Measurements from ENCODE around the gene PDZK1IP1.

DNA sequence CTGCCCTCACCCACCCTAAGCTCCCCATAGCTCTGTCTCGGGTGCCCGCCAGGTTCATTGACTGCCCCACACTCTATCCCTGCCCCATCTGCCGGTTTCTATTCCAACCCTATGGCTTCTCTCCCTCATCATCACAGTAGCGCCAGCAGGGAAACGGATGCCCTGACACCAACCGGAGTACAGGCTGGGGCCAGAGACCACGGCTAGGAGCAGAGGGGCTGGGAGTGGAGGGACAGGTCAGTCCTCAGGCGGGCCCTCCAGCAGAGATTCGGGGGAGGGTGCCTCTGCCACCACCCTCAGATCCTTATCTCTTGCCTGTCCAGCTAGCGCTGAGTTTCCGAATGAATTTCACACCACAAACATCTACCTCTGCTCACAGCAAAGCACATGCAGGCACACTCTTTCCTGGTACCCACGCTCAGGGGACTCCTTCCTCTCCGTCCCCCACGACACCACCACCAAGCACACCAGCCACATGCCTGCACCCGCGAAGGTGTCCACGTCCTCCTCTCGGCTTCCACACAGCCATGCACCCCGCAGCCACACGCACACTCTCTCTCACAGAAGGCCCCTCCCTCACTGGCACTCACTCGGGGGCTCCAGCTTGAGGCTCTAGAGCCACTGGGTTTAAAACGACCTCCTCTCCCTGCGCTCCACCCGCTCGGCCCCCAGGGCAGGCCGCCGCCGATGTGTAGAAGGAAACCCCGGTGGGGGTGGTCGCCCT lies 35.0 kb upstream of the PDZK1IP1 start:
- no peak for TF ChIP-seq EP300 (IDR thresholded peaks at IDR 0.05)
- TF ChIP-seq POLR2AphosphoS5 (IDR thresholded peaks at IDR 0.05): no peak
